Measurements from ENCODE around the gene ST3GAL3.

GRCh38 chr1:43868741-43869067, 161.4 kb downstream of the ST3GAL3 start:
- TF ChIP-seq CTCF (IDR thresholded peaks at IDR 0.05; ENCODE audit: insufficient read depth, low read length): no peak
- no peak for TF ChIP-seq POLR2AphosphoS5 (IDR thresholded peaks at IDR 0.05; ENCODE audit: low read depth)
- TF ChIP-seq GABPA (IDR thresholded peaks at IDR 0.05; ENCODE audit: low read depth): no peak
- no peak for TF ChIP-seq REST (IDR thresholded peaks at IDR 0.05; ENCODE audit: insufficient replicate concordance, low read depth)
- no peak for TF ChIP-seq SPI1 (IDR thresholded peaks at IDR 0.05; ENCODE audit: borderline replicate concordance, low read depth)

All from HL-60 (cell line).